Bronchial epithelial cell (primary cell): ENCODE data around the gene ZNF415. TPM values are rescaled to one million over a fixed set of nuclear protein-coding genes. Genes with fewer than 3 reads are reported as not detected.

Experiments
- DNase-seq: peaks from one replicate; pipeline ENCODE4 v3.0.0-alpha.2; 2010; ENCODE audit warnings: low read depth
- FAIRE-seq: peaks from 2 replicates; lab custom pipeline; 2011; peaks lifted over from hg19 to GRCh38; lab: Jason Lieb, UNC
- H3K27me3 ChIP-seq: 2 replicates; pipeline ENCODE4 v1.5.1; 2011; ENCODE audit warnings: low read length; ENCODE audit not compliant: control insufficient read depth, insufficient read depth
- H3K36me3 ChIP-seq: 2 replicates; pipeline ENCODE4 v1.5.1; 2011; ENCODE audit warnings: low read length; ENCODE audit not compliant: control insufficient read depth, insufficient read depth
- H3K4me3 ChIP-seq: 2 replicates; pipeline ENCODE4 v1.5.1; 2011; ENCODE audit warnings: mild to moderate bottlenecking, low read depth, low read length, control low read depth
- total RNA-seq: library from RNA; depleted of rRNA; stranded (reverse); fragments of >200 nt; gene quantifications from 2 replicates; pipeline ENCODE4 v1.2.1, GENCODE V29; 2014
- TF ChIP-seq, protein P1 (sequence below): IDR thresholded peaks from 2 replicates; pipeline ENCODE4 v1.5.1; 2011; ENCODE audit warnings: mild to moderate bottlenecking, moderate library complexity, low read length, control low read depth, inconsistent platforms; ENCODE audit not compliant: insufficient read depth, severe bottlenecking

The ZNF415 gene
- total RNA-seq, 1 donor from 2014 or later = 3.2 TPM

DNA sequence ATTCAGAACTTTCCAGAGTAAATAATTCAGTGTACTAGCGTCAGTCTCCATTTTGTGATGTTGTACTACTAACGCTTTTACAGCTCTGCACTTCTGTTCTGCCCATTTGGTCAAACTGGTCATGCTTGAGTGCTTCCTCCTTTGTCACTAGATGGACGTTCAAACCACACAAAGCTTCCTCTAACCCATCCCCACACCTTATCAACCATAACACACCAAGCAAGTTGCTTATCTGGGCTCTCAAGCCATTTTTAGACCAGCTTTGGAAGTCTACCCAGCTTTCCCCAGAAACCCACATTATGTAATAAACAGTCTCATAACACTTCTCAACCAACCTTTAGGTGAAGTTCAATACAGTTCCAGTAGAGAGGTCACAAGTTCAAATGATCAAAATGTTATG lies 28.4 kb upstream of the ZNF415 start:
- H3K4me3 ChIP-seq = no peak overlapping the region
- TF ChIP-seq, protein P1, sequence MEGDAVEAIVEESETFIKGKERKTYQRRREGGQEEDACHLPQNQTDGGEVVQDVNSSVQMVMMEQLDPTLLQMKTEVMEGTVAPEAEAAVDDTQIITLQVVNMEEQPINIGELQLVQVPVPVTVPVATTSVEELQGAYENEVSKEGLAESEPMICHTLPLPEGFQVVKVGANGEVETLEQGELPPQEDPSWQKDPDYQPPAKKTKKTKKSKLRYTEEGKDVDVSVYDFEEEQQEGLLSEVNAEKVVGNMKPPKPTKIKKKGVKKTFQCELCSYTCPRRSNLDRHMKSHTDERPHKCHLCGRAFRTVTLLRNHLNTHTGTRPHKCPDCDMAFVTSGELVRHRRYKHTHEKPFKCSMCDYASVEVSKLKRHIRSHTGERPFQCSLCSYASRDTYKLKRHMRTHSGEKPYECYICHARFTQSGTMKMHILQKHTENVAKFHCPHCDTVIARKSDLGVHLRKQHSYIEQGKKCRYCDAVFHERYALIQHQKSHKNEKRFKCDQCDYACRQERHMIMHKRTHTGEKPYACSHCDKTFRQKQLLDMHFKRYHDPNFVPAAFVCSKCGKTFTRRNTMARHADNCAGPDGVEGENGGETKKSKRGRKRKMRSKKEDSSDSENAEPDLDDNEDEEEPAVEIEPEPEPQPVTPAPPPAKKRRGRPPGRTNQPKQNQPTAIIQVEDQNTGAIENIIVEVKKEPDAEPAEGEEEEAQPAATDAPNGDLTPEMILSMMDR = no peak
- H3K36me3 ChIP-seq = no peaks in the 10 kb centered on the region
- no peaks in the 10 kb centered on the region for H3K27me3 ChIP-seq
- FAIRE-seq (peak; percentile 92), DNase-seq (no peak)

DNA sequence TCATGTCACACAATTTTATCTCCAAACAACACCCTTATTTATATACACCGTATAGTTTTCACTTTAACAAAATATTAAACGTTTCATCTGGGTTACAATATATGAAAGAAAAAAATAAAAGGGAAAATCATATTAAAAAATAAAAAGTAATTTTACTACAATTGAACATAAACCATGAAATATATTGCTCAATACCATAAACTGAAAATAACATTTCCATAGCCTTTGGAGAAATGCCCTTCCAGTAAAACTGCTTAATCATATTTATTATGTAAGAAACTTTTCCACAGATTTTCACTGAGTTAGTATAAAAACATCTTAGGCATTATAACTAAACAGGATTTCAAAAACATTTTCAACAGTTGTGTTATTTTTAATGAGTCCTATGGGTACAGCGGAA lies 27.6 kb upstream of the ZNF415 start:
- no peak overlapping the region for H3K4me3 ChIP-seq
- DNase-seq = no peak
- TF ChIP-seq, protein P1 = no peak
- no peaks in the 10 kb centered on the region for H3K27me3 ChIP-seq
- FAIRE-seq = no peak
- peaks cover 1% of the 10 kb centered on the region for H3K36me3 ChIP-seq

DNA sequence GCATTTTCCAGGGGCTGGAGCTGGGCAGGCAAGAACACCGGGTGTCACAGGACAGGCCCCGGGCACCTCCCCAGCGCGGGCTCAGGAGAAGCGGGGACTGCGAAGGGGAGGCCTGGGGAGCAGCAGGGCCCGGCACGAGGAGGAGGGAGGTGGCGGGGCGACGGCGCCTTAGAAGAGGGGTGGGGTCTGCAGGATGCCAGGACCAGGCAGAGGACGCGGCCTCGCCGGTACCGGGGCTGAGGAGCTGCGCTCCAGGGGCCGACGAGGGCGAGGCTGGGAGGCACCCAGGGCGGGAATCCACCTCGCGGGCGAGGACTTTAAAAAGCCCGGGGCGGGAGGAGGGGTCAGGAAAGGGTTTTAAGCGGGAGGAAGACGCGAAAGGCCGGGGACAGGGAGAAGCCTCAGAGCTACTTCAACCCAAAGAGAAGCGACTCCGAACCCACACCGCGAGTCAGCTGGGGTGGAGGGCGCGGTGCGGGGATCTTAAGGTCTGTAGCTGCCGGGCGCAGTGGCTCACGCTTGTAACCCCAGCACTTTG lies 25.5 kb upstream of the ZNF415 start:
- H3K4me3 ChIP-seq = peak overlapping the region; percentile 42
- no peak for DNase-seq
- FAIRE-seq = no peak
- H3K36me3 ChIP-seq = peaks cover 1% of the 10 kb centered on the region
- no peaks in the 10 kb centered on the region for H3K27me3 ChIP-seq
- TF ChIP-seq, protein P1 = no peak

DNA sequence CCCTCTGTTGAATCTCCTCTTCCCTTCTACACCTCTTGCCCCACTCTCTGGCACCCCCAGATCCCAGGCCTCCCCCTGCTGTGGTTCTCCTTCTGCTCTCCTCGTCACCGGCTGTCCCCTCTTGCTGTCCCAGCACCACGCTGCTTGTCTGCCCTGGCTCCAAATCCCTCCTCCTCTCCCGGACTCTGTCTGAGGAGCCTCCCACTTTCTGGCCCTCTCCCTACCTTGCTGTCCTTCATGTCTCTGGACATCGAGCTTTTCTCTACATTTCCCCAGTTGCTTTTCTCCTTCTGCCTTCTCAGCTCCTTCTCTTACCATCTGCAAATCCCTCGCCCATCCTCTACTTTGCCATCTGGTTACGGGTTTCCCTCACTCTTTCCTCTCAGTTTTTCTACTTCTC lies 24.9 kb upstream of the ZNF415 start:
- Histone ChIP-seq H3K36me3 (peaks cover 1% of the 10 kb centered on the region), H3K4me3 (peak overlapping the region; percentile 42), H3K27me3 (no peaks in the 10 kb centered on the region)
- TF ChIP-seq, protein P1 = no peak
- no peak for FAIRE-seq
- no peak for DNase-seq

DNA sequence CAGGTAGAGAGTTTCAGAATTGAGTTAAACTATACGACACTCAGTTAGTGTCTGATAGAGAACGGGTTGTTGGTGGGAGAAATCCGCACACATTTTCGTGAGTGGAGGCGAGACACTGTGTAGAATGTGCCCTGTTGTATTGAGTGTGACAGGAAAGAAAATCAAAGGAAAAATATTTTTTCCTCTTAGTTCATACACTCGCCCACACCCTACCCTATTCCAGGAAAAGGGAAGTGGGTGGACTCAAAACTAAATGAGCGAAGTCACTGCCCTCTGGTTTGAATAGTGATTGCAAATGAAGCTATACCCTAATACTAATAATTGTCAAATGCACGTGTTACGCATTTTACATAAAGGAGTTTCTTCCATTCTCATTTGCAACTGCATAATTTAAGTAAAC lies 24.1 kb upstream of the ZNF415 start:
- TF ChIP-seq, protein P1 = no peak
- Histone ChIP-seq H3K36me3 (peaks cover 1% of the 10 kb centered on the region), H3K4me3 (no peak overlapping the region), H3K27me3 (no peaks in the 10 kb centered on the region)
- DNase-seq = no peak
- FAIRE-seq = no peak

DNA sequence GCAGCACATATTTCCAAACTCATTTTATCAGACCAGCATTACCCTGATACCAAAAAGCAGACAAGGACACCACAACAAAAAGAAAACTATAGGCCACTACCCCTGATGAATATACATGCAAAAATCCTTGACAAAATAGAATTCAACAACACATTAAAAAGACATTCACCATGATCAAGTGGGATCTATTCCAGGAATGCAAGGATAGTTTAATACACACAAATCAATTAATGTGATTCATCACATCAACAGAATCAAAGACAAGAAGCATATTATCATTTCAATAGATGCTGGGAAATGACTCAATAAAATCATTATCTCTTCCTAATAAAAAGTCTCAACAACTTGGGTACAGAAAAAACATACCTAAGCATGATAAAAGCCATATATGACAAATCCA lies 14.9 kb upstream of the ZNF415 start:
- Histone ChIP-seq H3K27me3 (no peaks in the 10 kb centered on the region), H3K4me3 (no peak overlapping the region), H3K36me3 (no peaks in the 10 kb centered on the region)
- TF ChIP-seq, protein P1 = no peak
- no peak for DNase-seq
- no peak for FAIRE-seq
